Right lobe of liver (tissue), 6 donors: ENCODE data around the gene MRFAP1L1. TPM values are rescaled to one million over a fixed set of nuclear protein-coding genes. Genes with fewer than 3 reads are reported as not detected.

Experiments used
- ATAC-seq, 4 donors: fragments of 200-7000 bp; cut with Tn5 transposase; one replicate each; pipeline ENCODE4 v1.9.1; 2020; ENCODE audit warnings: mild to moderate bottlenecking in 4 of 4, moderate library complexity in 4 of 4
- DNase-seq, 3 donors: peaks; one replicate each; pipeline ENCODE4 v3.0.0-alpha.2; 2020
- H3K27ac ChIP-seq, 3 donors: fragments of 200-600 bp; one replicate each; pipeline ENCODE4 v1.8.0; 2022
- H3K27me3 ChIP-seq, 2 donors: fragments of 200-600 bp; one replicate each; pipeline ENCODE4 v1.8.0; 2022
- H3K36me3 ChIP-seq, 4 donors: fragments of 200-600 bp; sonication (generic) in 1 of 4; one replicate each; pipeline versions ENCODE4 v1.5.1 to v1.8.0; 2017 to 2022; ENCODE audit warnings: control low read depth in 1 of 4
- H3K4me1 ChIP-seq, 4 donors: fragments of 200-600 bp; sonication (generic) in 1 of 4; one replicate each; pipeline versions ENCODE4 v1.5.1 to v1.8.0; 2017 to 2022; ENCODE audit warnings: control low read depth in 1 of 4
- H3K4me3 ChIP-seq, 3 donors: fragments of 200-600 bp; one replicate each; pipeline ENCODE4 v1.8.0; 2022
- H3K9me3 ChIP-seq, 4 donors: fragments of 200-600 bp; sonication (generic) in 1 of 4; one replicate each; pipeline versions ENCODE4 v1.5.1 to v1.8.0; 2017 to 2022; ENCODE audit warnings: control low read depth in 1 of 4
- POLR2A ChIP-seq: fragments of 450-650 bp; IDR thresholded peaks from one replicate; pipeline ENCODE4 v1.6.1; 2017; ENCODE audit warnings: antibody characterized with exemption, mild to moderate bottlenecking
- WGBS: methylation state at CpG from one replicate; pipeline ENCODE4 v1.1.6; 2018; ENCODE audit warnings: low coverage, low lambda C conversion rate; ENCODE audit not compliant: insufficient coverage; ENCODE audit errors: missing lambda C conversion rate; 5-methylcytosine and 5-hydroxymethylcytosine counted together
- intact Hi-C, 2 donors: fragments of 100-400 bp; cut with DNase I; formaldehyde crosslinking; loops; one replicate each; pipeline versions ENCODE4 v1.11.2 to v1.14.1; 2022
- total RNA-seq, 6 experiments: library from RNA; depleted of rRNA in 2 of 6; stranded (reverse); fragments of >200 nt in 2 of 6; fragmentation: NEBNext Ultra II Directional in 3 of 6; extraction: Animal tissue kit (Norgen Biotek cat#: 25700) in 3 of 6; gene quantifications; one replicate each; pipeline versions ENCODE4 v1.1.0 to v1.2.4, GENCODE V29; 2016 to 2023
- TF ChIP-seq, protein P1 (sequence below), 4 donors: fragments of 200-600 bp in 3 of 4; fragments of 450-650 bp in 1 of 4; IDR thresholded peaks; one replicate each; pipeline versions ENCODE4 v1.5.1 to v1.8.0; 2016 to 2022; ENCODE audit warnings: antibody characterized with exemption in 4 of 4, mild to moderate bottlenecking in 2 of 4
- donor health status: DM: no; HTN: yes; CAD: no.
- donor health status: DM: no; HTN: no; CAD: no.
- donor health status: DM: no; HTN: no; CAD: no.
- donor health status: DM: no; HTN: yes; CAD: no.
- donor health status: DM: no; HTN: yes; CAD: no.

MRFAP1L1 gene
- total RNA-seq, 6 experiments from 2014 or later = 18.9 to 30.7 (median 28.4) TPM

DNA sequence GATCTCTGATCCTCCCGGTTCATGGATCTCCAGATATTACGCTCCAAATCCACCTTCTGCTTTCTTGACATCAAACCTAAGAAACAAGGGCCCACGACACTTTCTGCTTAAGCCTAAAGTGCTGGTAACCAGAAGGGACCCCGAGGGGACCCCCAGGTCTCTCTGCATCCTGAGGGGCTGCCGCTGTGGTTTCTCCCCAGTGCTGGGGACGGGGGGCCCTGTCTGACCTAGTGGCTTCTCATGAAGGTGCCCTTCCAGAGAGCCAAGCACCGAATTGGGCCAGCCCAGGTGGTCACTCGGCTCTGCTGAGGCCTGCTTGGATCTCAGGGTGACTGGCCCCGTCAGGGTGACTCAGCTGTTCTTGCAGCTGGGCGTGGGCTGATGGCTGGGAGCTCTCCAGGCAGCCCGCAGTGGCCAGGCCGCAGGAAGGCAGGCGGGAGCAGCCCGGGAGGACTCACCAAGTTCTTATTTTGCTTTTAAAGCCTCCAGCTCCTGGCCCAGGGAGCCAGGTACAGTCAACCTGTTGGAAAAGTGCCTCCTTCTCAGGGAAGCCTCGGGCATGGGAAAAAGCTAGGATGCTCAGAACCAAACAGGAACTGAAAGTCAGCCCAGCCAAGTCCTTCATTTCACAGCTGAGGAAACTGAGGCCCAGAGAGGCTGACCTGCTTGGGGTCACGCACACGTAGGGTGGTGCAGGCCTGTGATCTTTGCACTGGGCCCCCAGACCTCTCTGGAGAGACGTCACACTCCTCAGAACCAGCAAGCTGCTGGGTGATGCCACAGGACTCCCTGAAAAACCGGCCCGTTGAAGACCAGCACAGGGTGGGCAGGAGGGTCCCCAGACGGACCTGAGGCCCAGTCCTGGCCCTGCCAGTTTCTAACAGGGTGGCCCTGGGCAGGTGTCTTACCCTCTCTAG, 23.0 kb upstream of the MRFAP1L1 start:
- peaks cover 0 to 65% (median 20%) of the 10 kb centered on the region in 4 donors for H3K4me1 ChIP-seq
- TF ChIP-seq POLR2A = peak; percentile 76
- TF ChIP-seq, protein P1, sequence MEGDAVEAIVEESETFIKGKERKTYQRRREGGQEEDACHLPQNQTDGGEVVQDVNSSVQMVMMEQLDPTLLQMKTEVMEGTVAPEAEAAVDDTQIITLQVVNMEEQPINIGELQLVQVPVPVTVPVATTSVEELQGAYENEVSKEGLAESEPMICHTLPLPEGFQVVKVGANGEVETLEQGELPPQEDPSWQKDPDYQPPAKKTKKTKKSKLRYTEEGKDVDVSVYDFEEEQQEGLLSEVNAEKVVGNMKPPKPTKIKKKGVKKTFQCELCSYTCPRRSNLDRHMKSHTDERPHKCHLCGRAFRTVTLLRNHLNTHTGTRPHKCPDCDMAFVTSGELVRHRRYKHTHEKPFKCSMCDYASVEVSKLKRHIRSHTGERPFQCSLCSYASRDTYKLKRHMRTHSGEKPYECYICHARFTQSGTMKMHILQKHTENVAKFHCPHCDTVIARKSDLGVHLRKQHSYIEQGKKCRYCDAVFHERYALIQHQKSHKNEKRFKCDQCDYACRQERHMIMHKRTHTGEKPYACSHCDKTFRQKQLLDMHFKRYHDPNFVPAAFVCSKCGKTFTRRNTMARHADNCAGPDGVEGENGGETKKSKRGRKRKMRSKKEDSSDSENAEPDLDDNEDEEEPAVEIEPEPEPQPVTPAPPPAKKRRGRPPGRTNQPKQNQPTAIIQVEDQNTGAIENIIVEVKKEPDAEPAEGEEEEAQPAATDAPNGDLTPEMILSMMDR (IDR thresholded peaks at IDR 0.05) = no peak
- H3K27me3 ChIP-seq = no peaks in the 10 kb centered on the region
- WGBS = 57% methylated on average over 4 of the region's 21 CpGs
- DNase-seq (peak; percentile 83 to 93 (median 88)), ATAC-seq (peak; percentile 79 to 86 (median 81))
- peak overlapping the region; percentile 60 to 94 (median 82) for H3K27ac ChIP-seq
- H3K4me3 ChIP-seq = peak overlapping the region in 2 of 3 donors; percentile 47 to 50
- intact Hi-C loops = no loop called here
- H3K36me3 ChIP-seq = no peaks in the 10 kb centered on the region
- no peaks in the 10 kb centered on the region for H3K9me3 ChIP-seq

GRCh38 chr4:6731780-6732179, 22.1 kb upstream of the MRFAP1L1 start:
- Histone ChIP-seq H3K27ac (peak overlapping the region in 1 of 3 donors; percentile 94), H3K9me3 (no peaks in the 10 kb centered on the region), H3K27me3 (no peaks in the 10 kb centered on the region), H3K4me1 (peaks cover 0 to 65% (median 20%) of the 10 kb centered on the region in 4 donors), H3K36me3 (no peaks in the 10 kb centered on the region), H3K4me3 (no peak overlapping the region)
- DNase-seq = no peak
- intact Hi-C loops = no loop called here
- WGBS = 100% methylated on average over 2 of the region's 6 CpGs
- ATAC-seq = no peak
- TF ChIP-seq, protein P1 (IDR thresholded peaks at IDR 0.05) = no peak
- no peak for TF ChIP-seq POLR2A

DNA sequence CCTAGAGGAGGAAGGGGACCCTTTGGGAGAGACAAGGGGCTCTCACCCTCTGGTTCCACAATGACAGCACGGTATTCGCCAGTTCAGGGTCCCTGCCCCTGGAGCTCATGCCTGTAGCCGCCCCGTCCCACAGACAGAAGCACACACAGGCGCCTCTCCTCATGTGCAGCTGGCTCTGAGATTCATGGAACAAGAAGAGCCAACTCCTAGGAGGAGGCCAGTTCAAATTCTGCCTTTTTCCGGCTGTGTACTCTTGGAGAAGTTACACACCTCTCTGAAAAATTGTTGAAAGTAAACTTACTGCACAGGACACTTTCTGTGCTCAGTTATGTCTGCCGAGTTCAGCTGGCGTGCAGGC, 21.6 kb upstream of the MRFAP1L1 start:
- no peak for DNase-seq
- no peak for TF ChIP-seq POLR2A

DNA sequence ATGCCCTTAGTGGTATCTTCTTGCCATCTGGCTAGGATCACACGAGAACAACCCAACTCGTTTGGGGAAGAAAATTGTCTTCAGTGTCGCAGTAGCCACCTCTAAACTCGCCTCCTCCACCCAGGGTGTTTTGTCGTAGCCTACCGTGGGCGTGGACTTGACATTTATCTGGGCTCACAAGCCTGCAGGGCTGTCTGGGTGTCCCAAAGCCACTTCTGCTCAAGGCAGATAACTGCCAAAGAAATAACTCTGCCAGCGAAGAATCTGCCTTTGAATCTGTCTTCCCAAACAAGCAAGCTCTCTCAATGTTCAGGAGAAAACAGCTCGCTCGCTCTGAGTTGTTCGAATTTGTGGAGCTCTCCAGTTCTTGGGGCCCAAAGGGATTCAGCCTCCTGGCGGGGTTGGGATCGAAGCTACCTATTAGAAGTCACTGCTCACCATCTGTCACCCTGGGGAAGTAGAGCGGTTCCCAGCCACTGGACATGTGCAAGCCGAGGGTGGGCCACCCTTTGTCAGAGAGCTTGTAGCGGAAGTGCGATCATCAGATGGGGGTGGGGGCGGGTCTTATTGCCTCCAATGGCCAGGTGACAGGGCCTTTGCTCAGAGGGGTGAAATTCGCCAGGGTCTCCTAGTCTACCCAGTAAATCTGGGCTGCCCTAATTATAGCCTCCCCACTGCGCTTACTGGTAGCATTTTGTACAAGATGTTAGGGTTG, 21.1 kb upstream of the MRFAP1L1 start:
- no peak for ATAC-seq
- intact Hi-C loops = no loop called here
- TF ChIP-seq POLR2A = no peak
- TF ChIP-seq, protein P1 (IDR thresholded peaks at IDR 0.05) = no peak
- H3K4me1 ChIP-seq = peaks cover 0 to 62% (median 20%) of the 10 kb centered on the region in 4 donors
- 68% methylated on average over 7 of the region's 20 CpGs for WGBS
- H3K27ac ChIP-seq = peak overlapping the region in 1 of 3 donors; percentile 94
- H3K36me3 ChIP-seq = no peaks in the 10 kb centered on the region
- H3K4me3 ChIP-seq = no peak overlapping the region
- no peaks in the 10 kb centered on the region for H3K27me3 ChIP-seq
- DNase-seq = no peak
- H3K9me3 ChIP-seq = no peaks in the 10 kb centered on the region

More for the DNA sequence above, 21.6 kb upstream of the MRFAP1L1 start:
- peaks cover 0 to 65% (median 20%) of the 10 kb centered on the region in 4 donors for H3K4me1 ChIP-seq
- H3K27me3 ChIP-seq = no peaks in the 10 kb centered on the region
- intact Hi-C loops = no loop called here
- peak overlapping the region in 1 of 3 donors; percentile 94 for H3K27ac ChIP-seq
- WGBS = 86% methylated on average over 3 of the region's 8 CpGs
- no peak for ATAC-seq
- no peaks in the 10 kb centered on the region for H3K36me3 ChIP-seq
- H3K9me3 ChIP-seq = no peaks in the 10 kb centered on the region
- no peak overlapping the region for H3K4me3 ChIP-seq
